NT2/D1 (cell line): ENCODE results near the gene SMARCB1.

Source experiments
- SUZ12 ChIP-seq: IDR thresholded peaks from 2 replicates; pipeline ENCODE4 v1.6.1; 2011; ENCODE audit not compliant: insufficient read length, insufficient read depth; ENCODE audit errors: extremely low read depth
- YY1 ChIP-seq: IDR thresholded peaks from 2 replicates; pipeline ENCODE4 v1.6.1; 2011; ENCODE audit not compliant: insufficient read length, insufficient read depth
- ZNF274 ChIP-seq: IDR thresholded peaks from 2 replicates; pipeline ENCODE4 v1.6.1; 2011; ENCODE audit warnings: mild to moderate bottlenecking, low read depth, low read length

- TF ChIP-seq ZNF274 (no peak), YY1 (no peak), SUZ12 (no peak)
Measured at GRCh38 chr22:23756891-23757290, 29.9 kb upstream of the SMARCB1 start.
